ENCODE results near the gene IFIT5.
A peak's percentile ranks its signal among the peaks of the same experiment; 100 is the strongest.

Gene IFIT5

DNA sequence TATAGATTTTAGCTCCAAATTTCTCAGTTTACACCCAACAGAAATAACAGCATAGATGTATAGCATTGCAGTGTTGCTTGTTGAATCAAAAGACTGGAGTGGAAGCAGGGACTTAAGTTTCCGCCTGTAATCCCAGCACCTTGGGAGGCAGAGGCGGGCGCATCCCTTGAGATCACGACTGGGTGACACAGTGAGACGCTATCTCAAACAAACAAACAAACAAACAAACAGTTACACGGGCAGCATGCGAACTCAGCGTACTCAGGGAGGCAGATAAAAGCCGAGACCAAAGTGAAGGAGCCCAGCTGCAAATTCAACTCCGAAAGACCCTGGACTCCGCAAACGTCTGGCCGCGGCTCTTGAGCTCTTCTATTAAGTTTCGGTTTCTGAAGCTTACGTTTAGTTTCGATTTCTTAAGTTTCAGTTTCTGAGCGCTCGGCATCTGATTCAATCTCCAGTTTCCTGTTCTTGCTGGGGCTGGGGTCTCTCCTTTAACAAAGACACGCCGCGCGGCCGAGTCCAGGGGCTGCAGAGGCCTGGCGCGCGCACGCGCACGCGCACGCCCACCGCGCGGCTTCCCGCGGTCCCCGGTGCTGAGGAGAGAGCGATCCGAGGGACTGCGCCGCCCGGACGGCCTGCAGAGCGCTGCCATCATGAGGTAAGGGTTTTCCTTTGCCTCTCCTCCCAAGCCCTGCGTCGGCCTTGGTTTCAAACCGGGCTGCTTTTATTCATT is at the start of gene IFIT5:
Gene IFIT5, plus strand, starts transcription at position 423 of the 733 bp plus-strand sequence. Its CDS starts 231 bp downstream, at position 654.
- no peaks in the 10 kb centered on the region for H3K36me3 ChIP-seq (ENCODE audit: control insufficient read depth, insufficient read depth, low read length)

DNA sequence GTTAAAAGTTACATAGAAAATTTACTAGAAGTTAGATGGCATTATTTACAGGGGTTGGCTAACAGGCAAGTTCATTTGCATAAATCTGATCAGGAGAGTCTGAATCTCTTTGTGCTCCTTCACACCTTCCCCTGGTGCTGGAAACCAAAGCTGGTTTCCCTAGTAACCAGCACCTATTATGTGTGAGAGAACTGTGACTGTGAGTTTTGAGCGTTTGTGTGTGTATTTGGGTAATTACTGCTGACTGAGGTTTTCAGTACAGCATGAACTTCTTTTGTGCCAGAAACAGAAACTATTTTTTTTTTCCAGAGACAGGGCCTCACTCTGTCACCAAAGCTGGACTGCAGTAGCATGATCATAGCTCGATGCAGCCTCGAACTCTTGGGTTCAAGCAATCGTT is 46.8 kb upstream of the IFIT5 start:
- Histone ChIP-seq H3K27me3 (ENCODE audit: control insufficient read depth, insufficient read depth, low read length) (no peaks in the 10 kb centered on the region), H3K27ac (ENCODE audit: low read depth, low read length) (no peak overlapping the region), H3K9me3 (ENCODE audit: control insufficient read depth, insufficient read depth, low read length) (no peaks in the 10 kb centered on the region), H3K4me3 (ENCODE audit: low read depth, low read length) (no peak overlapping the region), H3K9ac (ENCODE audit: low read depth, low read length) (no peak overlapping the region), H3K4me1 (ENCODE audit: control insufficient read depth, insufficient read depth, low read length) (no peaks in the 10 kb centered on the region), H3K36me3 (ENCODE audit: control insufficient read depth, insufficient read depth, low read length) (no peaks in the 10 kb centered on the region)

More for the DNA sequence above, at the start of gene IFIT5:
- Histone ChIP-seq H3K27me3 (ENCODE audit: control insufficient read depth, insufficient read depth, low read length) (peaks cover 27% of the 10 kb centered on the region), H3K9ac (ENCODE audit: low read depth, low read length) (peak within 1 kb of the TSS; percentile 52), H3K27ac (ENCODE audit: low read depth, low read length) (peak within 1 kb of the TSS; percentile 73), H3K9me3 (ENCODE audit: control insufficient read depth, insufficient read depth, low read length) (no peaks in the 10 kb centered on the region), H3K4me3 (ENCODE audit: low read depth, low read length) (peak within 1 kb of the TSS; percentile 71), H3K4me1 (ENCODE audit: control insufficient read depth, insufficient read depth, low read length) (peaks cover 16% of the 10 kb centered on the region)

DNA sequence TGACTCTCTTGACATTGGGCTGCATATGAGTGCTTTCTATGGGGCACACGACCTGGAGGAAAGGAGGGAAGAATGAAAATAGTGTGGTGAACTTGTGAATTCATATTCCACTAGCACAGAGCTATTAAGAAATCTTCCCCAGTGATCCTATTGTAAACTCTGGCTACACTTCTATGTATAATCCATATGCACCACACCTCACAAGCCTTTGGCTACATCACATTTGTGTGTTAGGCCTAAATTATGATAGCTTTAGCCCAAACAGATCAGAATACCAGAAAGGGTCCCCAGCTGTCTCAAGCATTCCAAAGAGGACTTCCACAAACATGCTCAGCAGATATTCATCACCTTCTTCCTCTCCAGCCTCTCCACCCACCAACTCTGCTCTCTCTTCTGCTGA is 46.2 kb upstream of the IFIT5 start:
- Histone ChIP-seq H3K36me3 (ENCODE audit: control insufficient read depth, insufficient read depth, low read length) (no peaks in the 10 kb centered on the region), H3K27me3 (ENCODE audit: control insufficient read depth, insufficient read depth, low read length) (no peaks in the 10 kb centered on the region), H3K4me1 (ENCODE audit: control insufficient read depth, insufficient read depth, low read length) (no peaks in the 10 kb centered on the region), H3K27ac (ENCODE audit: low read depth, low read length) (no peak overlapping the region), H3K4me3 (ENCODE audit: low read depth, low read length) (no peak overlapping the region), H3K9ac (ENCODE audit: low read depth, low read length) (no peak overlapping the region), H3K9me3 (ENCODE audit: control insufficient read depth, insufficient read depth, low read length) (no peaks in the 10 kb centered on the region)

GRCh38 chr10:89369156-89370105 is 44.9 kb upstream of the IFIT5 start:
- Histone ChIP-seq H3K36me3 (ENCODE audit: control insufficient read depth, insufficient read depth, low read length) (no peaks in the 10 kb centered on the region), H3K4me1 (ENCODE audit: control insufficient read depth, insufficient read depth, low read length) (no peaks in the 10 kb centered on the region), H3K4me3 (ENCODE audit: low read depth, low read length) (no peak overlapping the region), H3K9ac (ENCODE audit: low read depth, low read length) (no peak overlapping the region), H3K27me3 (ENCODE audit: control insufficient read depth, insufficient read depth, low read length) (no peaks in the 10 kb centered on the region), H3K9me3 (ENCODE audit: control insufficient read depth, insufficient read depth, low read length) (no peaks in the 10 kb centered on the region), H3K27ac (ENCODE audit: low read depth, low read length) (no peak overlapping the region)

GRCh38 chr10:89371079-89371478 is 43.3 kb upstream of the IFIT5 start:
- Histone ChIP-seq H3K27me3 (ENCODE audit: control insufficient read depth, insufficient read depth, low read length) (no peaks in the 10 kb centered on the region), H3K9me3 (ENCODE audit: control insufficient read depth, insufficient read depth, low read length) (no peaks in the 10 kb centered on the region), H3K9ac (ENCODE audit: low read depth, low read length) (no peak overlapping the region)

DNA sequence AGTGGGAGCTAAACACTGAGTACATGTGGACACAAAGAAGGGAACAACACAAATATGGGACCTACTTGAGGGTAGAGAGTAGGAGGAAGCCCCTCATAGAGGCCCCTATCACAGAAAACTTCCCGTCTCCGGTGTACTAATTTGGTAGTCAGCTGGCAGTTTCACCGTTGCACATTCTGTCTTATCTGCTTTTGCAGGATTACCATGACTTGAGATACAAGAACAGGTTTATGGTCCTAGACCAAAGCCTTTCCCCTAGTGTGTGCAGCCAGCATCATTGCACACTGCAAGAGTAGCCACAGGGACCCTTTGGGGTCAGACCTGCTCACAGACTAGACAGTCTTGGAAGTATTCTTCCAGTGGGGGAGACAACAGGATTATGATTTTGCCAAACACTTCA is 42.4 kb upstream of the IFIT5 start:
- H3K27ac ChIP-seq (ENCODE audit: low read depth, low read length): no peak overlapping the region
- H3K27me3 ChIP-seq (ENCODE audit: control insufficient read depth, insufficient read depth, low read length): no peaks in the 10 kb centered on the region
- no peak overlapping the region for H3K4me3 ChIP-seq (ENCODE audit: low read depth, low read length)
- no peaks in the 10 kb centered on the region for H3K9me3 ChIP-seq (ENCODE audit: control insufficient read depth, insufficient read depth, low read length)
- H3K4me1 ChIP-seq (ENCODE audit: control insufficient read depth, insufficient read depth, low read length): no peaks in the 10 kb centered on the region
- no peaks in the 10 kb centered on the region for H3K36me3 ChIP-seq (ENCODE audit: control insufficient read depth, insufficient read depth, low read length)
- no peak overlapping the region for H3K9ac ChIP-seq (ENCODE audit: low read depth, low read length)

More at GRCh38 chr10:89371079-89371478, 43.3 kb upstream of the IFIT5 start:
- no peak overlapping the region for H3K27ac ChIP-seq (ENCODE audit: low read depth, low read length)
- H3K4me3 ChIP-seq (ENCODE audit: low read depth, low read length): no peak overlapping the region
- H3K4me1 ChIP-seq (ENCODE audit: control insufficient read depth, insufficient read depth, low read length): no peaks in the 10 kb centered on the region
- no peaks in the 10 kb centered on the region for H3K36me3 ChIP-seq (ENCODE audit: control insufficient read depth, insufficient read depth, low read length)

DNA sequence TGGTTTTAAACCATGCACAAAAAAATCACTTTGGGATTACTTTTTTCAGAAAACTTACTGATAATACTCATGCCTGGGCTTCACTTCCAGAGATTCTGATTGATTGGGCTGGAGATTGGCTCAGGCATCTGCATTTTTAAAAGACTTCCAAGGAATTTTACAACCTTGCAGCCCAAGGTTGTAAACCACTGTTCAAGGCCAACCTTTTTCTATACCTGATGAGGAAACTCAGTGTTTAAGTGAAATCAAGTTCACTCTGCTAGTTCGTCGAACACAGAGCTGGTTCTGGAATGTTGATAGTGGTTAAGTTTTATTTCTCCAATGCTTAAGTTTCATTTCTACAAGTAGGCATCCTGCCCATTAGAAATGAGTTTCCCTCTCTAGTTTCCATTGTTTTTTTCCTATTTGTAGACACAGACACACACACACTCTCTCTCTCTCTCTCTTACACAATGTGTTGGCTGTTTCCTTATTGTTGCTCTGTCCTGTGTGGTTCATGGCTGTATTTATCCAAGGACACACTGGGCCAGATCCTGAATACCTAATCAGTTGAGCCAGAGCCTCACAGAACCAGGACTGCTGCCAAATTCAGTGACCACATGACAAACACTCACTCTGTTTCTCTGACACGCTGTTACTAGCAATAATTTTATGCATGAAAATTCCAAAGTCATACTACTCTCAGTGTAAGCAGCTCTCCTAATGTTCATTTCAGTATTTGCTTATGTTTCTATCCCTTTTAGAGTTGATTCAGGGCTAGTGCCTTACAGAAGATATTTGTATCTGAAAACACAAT is 40.3 kb upstream of the IFIT5 start:
- Histone ChIP-seq H3K4me1 (ENCODE audit: control insufficient read depth, insufficient read depth, low read length) (no peaks in the 10 kb centered on the region), H3K4me3 (ENCODE audit: low read depth, low read length) (no peak overlapping the region), H3K27me3 (ENCODE audit: control insufficient read depth, insufficient read depth, low read length) (no peaks in the 10 kb centered on the region), H3K36me3 (ENCODE audit: control insufficient read depth, insufficient read depth, low read length) (no peaks in the 10 kb centered on the region), H3K27ac (ENCODE audit: low read depth, low read length) (no peak overlapping the region), H3K9me3 (ENCODE audit: control insufficient read depth, insufficient read depth, low read length) (no peaks in the 10 kb centered on the region), H3K9ac (ENCODE audit: low read depth, low read length) (no peak overlapping the region)

DNA sequence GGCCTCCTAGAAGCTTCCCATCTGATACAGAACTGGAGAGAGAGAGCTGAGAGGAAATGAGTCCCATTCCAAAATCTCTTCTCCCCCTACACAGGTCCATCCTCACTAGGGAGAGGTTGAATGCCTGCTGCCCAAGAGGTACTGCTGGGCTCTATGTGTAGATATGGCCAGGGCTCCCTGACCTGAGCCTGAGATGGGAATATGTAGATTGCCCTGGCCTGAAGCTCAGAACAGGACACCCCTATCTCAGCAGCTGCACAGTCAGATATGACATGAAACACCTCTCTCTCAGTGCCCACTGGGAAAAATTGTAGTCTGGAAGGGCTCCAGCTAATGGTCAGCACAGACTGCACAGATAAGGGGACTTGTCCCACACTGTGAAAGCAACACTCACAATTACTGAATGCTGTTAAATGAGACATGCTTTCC is 39.6 kb upstream of the IFIT5 start:
- Histone ChIP-seq H3K36me3 (ENCODE audit: control insufficient read depth, insufficient read depth, low read length) (no peaks in the 10 kb centered on the region), H3K4me3 (ENCODE audit: low read depth, low read length) (no peak overlapping the region), H3K9ac (ENCODE audit: low read depth, low read length) (no peak overlapping the region), H3K27ac (ENCODE audit: low read depth, low read length) (no peak overlapping the region), H3K27me3 (ENCODE audit: control insufficient read depth, insufficient read depth, low read length) (no peaks in the 10 kb centered on the region), H3K4me1 (ENCODE audit: control insufficient read depth, insufficient read depth, low read length) (no peaks in the 10 kb centered on the region), H3K9me3 (ENCODE audit: control insufficient read depth, insufficient read depth, low read length) (no peaks in the 10 kb centered on the region)

- Histone ChIP-seq H3K4me1 (ENCODE audit: control insufficient read depth, insufficient read depth, low read length) (no peaks in the 10 kb centered on the region), H3K9ac (ENCODE audit: low read depth, low read length) (no peak within 1 kb of the TSS), H3K27ac (ENCODE audit: low read depth, low read length) (no peak within 1 kb of the TSS), H3K4me3 (ENCODE audit: low read depth, low read length) (no peak within 1 kb of the TSS), H3K36me3 (ENCODE audit: control insufficient read depth, insufficient read depth, low read length) (no peaks in the 10 kb centered on the region), H3K27me3 (ENCODE audit: control insufficient read depth, insufficient read depth, low read length) (no peaks in the 10 kb centered on the region), H3K9me3 (ENCODE audit: control insufficient read depth, insufficient read depth, low read length) (no peaks in the 10 kb centered on the region)
Observed at GRCh38 chr10:89377705-89378637, 36.4 kb upstream of the IFIT5 start, which contains the start of gene IFIT1B. TSS of gene IFIT1B (plus strand) at chr10:89378056. CDS start at chr10:89378136, 80 bp downstream.

GRCh38 chr10:89379103-89379502 is 35.3 kb upstream of the IFIT5 start:
- Histone ChIP-seq H3K9me3 (ENCODE audit: control insufficient read depth, insufficient read depth, low read length) (no peaks in the 10 kb centered on the region), H3K27me3 (ENCODE audit: control insufficient read depth, insufficient read depth, low read length) (no peaks in the 10 kb centered on the region), H3K4me3 (ENCODE audit: low read depth, low read length) (no peak overlapping the region), H3K9ac (ENCODE audit: low read depth, low read length) (no peak overlapping the region), H3K27ac (ENCODE audit: low read depth, low read length) (no peak overlapping the region), H3K4me1 (ENCODE audit: control insufficient read depth, insufficient read depth, low read length) (no peaks in the 10 kb centered on the region), H3K36me3 (ENCODE audit: control insufficient read depth, insufficient read depth, low read length) (no peaks in the 10 kb centered on the region)

Measured in HUES48 (cell line).